ENCODE results near the gene PHF5A. TPM values are rescaled to one million over a fixed set of nuclear protein-coding genes. Genes with fewer than 3 reads are reported as not detected.

PHF5A gene, protein sequence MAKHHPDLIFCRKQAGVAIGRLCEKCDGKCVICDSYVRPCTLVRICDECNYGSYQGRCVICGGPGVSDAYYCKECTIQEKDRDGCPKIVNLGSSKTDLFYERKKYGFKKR
- total RNA-seq (2014; rRNA removed; shearing (Covaris generic); ENCODE audit: low replicate concordance) = 101 and 111 TPM in 2 replicates

DNA sequence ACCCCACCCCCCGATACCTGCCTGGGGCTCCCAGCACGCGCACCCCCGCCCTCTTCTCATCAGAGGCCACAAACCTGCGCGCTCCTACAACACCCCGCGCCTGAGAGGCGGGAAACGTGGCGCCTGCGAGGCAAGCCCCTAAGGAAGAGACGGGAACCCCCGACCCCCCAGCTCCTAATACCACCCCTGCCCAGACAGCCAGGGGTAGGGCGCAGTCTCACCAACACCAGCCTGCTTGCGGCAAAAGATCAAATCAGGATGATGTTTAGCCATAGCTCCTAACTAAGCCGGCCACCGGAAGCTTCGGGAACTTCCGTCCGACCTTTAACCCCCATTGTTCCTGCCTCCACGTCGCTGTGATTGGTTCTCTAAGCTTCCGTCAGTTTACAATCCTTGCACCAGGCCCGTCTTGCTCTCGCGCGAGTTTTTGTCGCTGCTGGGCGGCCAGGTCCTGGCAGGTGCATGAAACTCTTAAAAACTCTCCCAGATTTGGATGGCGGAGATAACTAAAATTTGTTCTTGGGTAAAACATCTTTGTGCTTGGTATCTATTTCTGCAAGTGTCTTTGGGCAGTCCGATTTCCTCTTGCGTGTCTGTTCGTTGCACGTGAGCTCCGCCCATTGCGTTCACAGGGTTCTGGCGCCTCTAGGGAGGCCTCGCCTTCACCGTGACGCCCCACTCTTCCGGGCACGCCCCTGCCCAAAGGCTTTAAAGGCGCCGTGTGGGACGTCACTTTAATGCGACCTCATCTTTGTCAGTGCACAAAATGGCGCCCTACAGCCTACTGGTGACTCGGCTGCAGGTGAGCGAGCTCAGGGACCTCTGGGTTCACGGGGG, at the start of gene PHF5A, which contains the start of gene ACO2:
Gene PHF5A (minus strand): TSS at position 312 of the 837 bp plus-strand sequence. CDS start 39 bp downstream, at position 273.
Gene ACO2 (plus strand): TSS at position 737 of the 837 bp plus-strand sequence. CDS start 30 bp downstream, at position 767.
- Histone ChIP-seq H3K27me3 (no peaks in the 10 kb centered on the region), H3K4me3 (peak within 1 kb of the TSS; percentile 87), H3K36me3 (peaks cover 65% of the 10 kb centered on the region), H3K9me3 (no peaks in the 10 kb centered on the region)
- DNase-seq = peak; percentile 95

- H3K9me3 ChIP-seq = no peaks in the 10 kb centered on the region
- H3K4me3 ChIP-seq = no peak overlapping the region
- no peak for DNase-seq
- H3K36me3 ChIP-seq = peaks cover 36% of the 10 kb centered on the region
- H3K27me3 ChIP-seq = no peaks in the 10 kb centered on the region
These were observed 49.5 kb upstream of the PHF5A start for GRCh38 chr22:41518048-41518347.

DNA sequence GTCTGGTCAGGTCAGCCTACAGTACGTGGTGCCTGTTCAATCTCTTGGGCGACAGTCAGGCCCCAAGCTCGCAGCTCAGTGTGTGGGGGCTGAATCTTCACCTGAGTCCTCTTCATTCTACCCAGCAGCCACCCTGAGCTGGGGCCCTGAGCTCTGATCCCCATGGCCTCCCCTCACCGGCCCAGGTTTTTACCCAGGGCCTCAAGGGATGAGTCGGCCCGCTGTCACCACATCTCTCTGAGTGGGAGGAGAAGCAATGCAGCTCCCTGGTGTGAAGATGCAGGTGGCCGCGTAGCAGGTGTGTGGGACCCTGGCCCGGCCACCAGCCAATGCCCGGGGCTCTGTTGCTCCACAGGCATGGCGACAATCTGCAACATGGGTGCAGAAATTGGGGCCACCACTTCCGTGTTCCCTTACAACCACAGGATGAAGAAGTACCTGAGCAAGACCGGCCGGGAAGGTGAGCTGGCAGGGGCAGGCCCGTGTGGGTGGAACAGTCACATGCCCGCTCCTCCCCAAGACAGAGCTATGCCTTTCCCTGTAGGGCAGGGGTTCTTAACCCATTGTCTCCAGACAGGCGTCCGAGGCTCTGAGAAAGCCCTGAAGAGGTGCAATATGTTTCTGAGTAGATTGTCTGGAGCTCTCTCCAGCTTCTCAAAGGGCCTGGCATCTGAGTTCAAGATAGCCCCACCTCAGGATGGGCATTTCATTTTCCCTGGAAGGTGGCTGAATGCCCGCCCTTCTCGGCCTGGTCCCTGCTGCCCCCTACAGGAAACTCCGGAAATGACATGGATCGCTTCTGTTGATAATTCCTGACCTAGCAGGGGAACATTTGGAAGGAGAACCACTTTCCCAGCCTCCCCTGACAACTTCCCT, 48.9 kb upstream of the PHF5A start:
- DNase-seq = peak; percentile 43
- Histone ChIP-seq H3K9me3 (no peaks in the 10 kb centered on the region), H3K27me3 (no peaks in the 10 kb centered on the region)

GRCh38 chr22:41516462-41516861, 48.0 kb upstream of the PHF5A start:
- Histone ChIP-seq H3K9me3 (no peaks in the 10 kb centered on the region), H3K27me3 (no peaks in the 10 kb centered on the region), H3K4me3 (no peak overlapping the region), H3K36me3 (peaks cover 38% of the 10 kb centered on the region)
- DNase-seq = no peak

More for the DNA sequence above, 48.9 kb upstream of the PHF5A start:
- Histone ChIP-seq H3K4me3 (no peak overlapping the region), H3K36me3 (peaks cover 34% of the 10 kb centered on the region)

- Histone ChIP-seq H3K9me3 (no peaks in the 10 kb centered on the region), H3K4me3 (no peak overlapping the region), H3K27me3 (no peaks in the 10 kb centered on the region), H3K36me3 (peaks cover 42% of the 10 kb centered on the region)
- DNase-seq = no peak
These were observed 44.9 kb upstream of the PHF5A start for GRCh38 chr22:41513391-41513790.

GRCh38 chr22:41512421-41513194, 44.1 kb upstream of the PHF5A start:
- Histone ChIP-seq H3K4me3 (no peak overlapping the region), H3K36me3 (peaks cover 42% of the 10 kb centered on the region), H3K9me3 (no peaks in the 10 kb centered on the region), H3K27me3 (no peaks in the 10 kb centered on the region)
- peak; percentile 57 for DNase-seq

GRCh38 chr22:41511521-41511968, 43.1 kb upstream of the PHF5A start:
- no peak for DNase-seq
- Histone ChIP-seq H3K4me3 (no peak overlapping the region), H3K27me3 (no peaks in the 10 kb centered on the region), H3K36me3 (peaks cover 42% of the 10 kb centered on the region), H3K9me3 (no peaks in the 10 kb centered on the region)

DNA sequence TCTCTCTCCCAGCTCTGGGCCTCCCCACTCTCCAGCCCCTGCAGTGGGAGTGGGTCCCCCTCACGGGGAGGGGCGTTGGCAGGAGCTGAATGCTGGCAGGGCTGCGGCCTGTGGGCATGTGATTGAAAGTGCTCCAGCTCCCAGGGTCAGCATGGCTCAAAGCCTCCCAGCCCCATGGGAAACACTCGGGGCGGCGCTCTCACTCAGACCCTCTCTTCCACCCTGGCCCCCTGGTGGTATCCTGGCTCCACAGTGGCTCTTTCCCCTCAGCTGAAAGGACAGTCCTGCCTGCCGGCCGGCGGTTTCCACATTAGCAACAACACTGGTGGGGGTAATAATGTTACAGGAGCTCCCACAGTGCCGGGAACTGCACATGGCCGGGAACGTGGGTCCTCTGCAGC, 40.3 kb upstream of the PHF5A start:
- Histone ChIP-seq H3K27me3 (no peaks in the 10 kb centered on the region), H3K36me3 (peaks cover 40% of the 10 kb centered on the region)
- DNase-seq = no peak

GRCh38 chr22:41507330-41508063, 39.0 kb upstream of the PHF5A start:
- no peak overlapping the region for H3K4me3 ChIP-seq
- no peaks in the 10 kb centered on the region for H3K27me3 ChIP-seq
- peaks cover 34% of the 10 kb centered on the region for H3K36me3 ChIP-seq
- DNase-seq = no peak
- H3K9me3 ChIP-seq = no peaks in the 10 kb centered on the region

More for the DNA sequence above, 40.3 kb upstream of the PHF5A start:
- Histone ChIP-seq H3K4me3 (no peak overlapping the region), H3K9me3 (no peaks in the 10 kb centered on the region)

GRCh38 chr22:41505511-41506220, 37.2 kb upstream of the PHF5A start:
- no peak for DNase-seq
- Histone ChIP-seq H3K36me3 (peaks cover 35% of the 10 kb centered on the region), H3K4me3 (no peak overlapping the region), H3K27me3 (no peaks in the 10 kb centered on the region), H3K9me3 (no peaks in the 10 kb centered on the region)

DNA sequence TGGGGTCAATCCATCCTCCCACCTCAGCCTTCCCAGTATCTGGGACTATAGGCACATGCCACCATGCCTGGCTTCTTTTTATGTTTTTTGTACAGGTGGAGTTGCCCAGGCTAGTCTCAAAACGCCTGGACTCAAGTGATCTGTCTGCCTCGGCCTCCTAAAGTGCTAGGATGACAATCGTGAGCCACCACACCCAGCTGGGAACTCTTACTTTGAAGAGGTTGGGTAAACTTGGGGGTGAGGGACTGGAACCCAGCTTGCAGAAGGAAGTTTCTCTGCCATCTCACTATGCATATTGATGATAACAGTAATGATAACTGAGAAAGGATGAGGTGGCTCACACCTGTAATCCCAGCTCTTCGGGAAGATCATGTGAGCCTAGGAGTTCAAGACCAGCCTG, 36.3 kb upstream of the PHF5A start:
- Histone ChIP-seq H3K9me3 (no peaks in the 10 kb centered on the region), H3K4me3 (no peak overlapping the region), H3K36me3 (peaks cover 40% of the 10 kb centered on the region), H3K27me3 (no peaks in the 10 kb centered on the region)
- DNase-seq = no peak

- Histone ChIP-seq H3K9me3 (no peaks in the 10 kb centered on the region), H3K4me3 (no peak overlapping the region), H3K27me3 (no peaks in the 10 kb centered on the region), H3K36me3 (peaks cover 43% of the 10 kb centered on the region)
- no peak for DNase-seq
These were observed 35.9 kb upstream of the PHF5A start for GRCh38 chr22:41504397-41504796.

- no peak for DNase-seq
- Histone ChIP-seq H3K9me3 (no peaks in the 10 kb centered on the region), H3K4me3 (no peak overlapping the region), H3K27me3 (no peaks in the 10 kb centered on the region), H3K36me3 (peaks cover 34% of the 10 kb centered on the region)
These were observed 32.7 kb upstream of the PHF5A start for GRCh38 chr22:41501209-41501608.

GRCh38 chr22:41500303-41500702, 31.8 kb upstream of the PHF5A start:
- Histone ChIP-seq H3K9me3 (no peaks in the 10 kb centered on the region), H3K36me3 (peaks cover 39% of the 10 kb centered on the region), H3K27me3 (no peaks in the 10 kb centered on the region), H3K4me3 (no peak overlapping the region)
- DNase-seq = no peak

DNA sequence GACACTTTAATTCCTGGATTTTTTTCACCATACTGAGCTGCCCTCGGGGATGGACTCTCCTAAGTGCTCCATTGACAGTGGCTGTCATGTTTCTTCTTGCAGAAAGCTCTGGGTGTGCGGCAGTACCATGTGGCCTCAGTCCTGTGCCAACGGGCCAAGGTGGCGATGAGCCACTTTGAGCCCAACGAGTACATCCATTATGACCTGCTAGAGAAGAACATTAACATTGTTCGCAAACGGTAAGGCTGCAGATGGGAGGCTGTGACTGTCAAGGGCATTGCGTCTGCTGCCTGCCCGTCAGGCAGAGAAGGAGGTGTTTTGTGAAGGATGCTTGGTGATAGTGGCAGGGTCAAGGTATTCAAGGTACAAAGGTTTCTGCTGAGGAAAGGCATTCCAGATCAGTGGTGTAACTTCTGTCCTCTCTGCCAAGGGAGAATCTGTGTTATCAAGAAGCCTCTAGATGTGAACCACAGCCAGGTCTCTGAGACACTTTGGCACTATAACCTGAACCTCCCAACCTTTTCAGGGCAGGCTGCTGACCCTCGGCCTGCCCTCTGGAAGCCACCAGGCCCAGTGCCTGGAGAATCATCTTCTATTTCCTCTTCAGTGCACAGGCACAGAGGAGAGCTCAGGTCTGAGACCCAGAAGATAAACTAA, 31.3 kb upstream of the PHF5A start:
- peaks cover 45% of the 10 kb centered on the region for H3K36me3 ChIP-seq
- no peaks in the 10 kb centered on the region for H3K27me3 ChIP-seq
- no peak for DNase-seq
- H3K9me3 ChIP-seq = no peaks in the 10 kb centered on the region
- no peak overlapping the region for H3K4me3 ChIP-seq
